H1 (cell line): ENCODE data around the gene SFMBT2. TPM values are rescaled to one million over a fixed set of nuclear protein-coding genes. Genes with fewer than 3 reads are reported as not detected.

Source experiments
- CTCF ChIA-PET: fragments of 300-600 bp; sonication (Branson Sonifier 250); formaldehyde crosslinking; loops from one replicate; lab custom pipeline; 2021; ENCODE audit not compliant: partially characterized antibody; lab: Charles Lee
- POLR2A ChIA-PET: fragments of 300-600 bp; sonication (Branson Sonifier 250); formaldehyde crosslinking; loops from one replicate; lab custom pipeline; 2021; ENCODE audit warnings: inconsistent platforms; ENCODE audit not compliant: partially characterized antibody; lab: Charles Lee
- DNase-seq, 2 experiments: peaks; one replicate each; pipeline versions ENCODE4 v3.0.0 to v3.0.0-alpha.2; 2010 to 2022; ENCODE audit warnings: low spot score in 2 of 2, low read depth in 1 of 2, mixed read lengths in 1 of 2
- FAIRE-seq: peaks from 2 replicates; lab custom pipeline; 2011; peaks lifted over from hg19 to GRCh38; lab: Jason Lieb, UNC
- H2AFZ ChIP-seq: 2 replicates; pipeline ENCODE4 v1.8.1; 2012; ENCODE audit warnings: low read length, inconsistent platforms
- H2AK5ac ChIP-seq: 2 replicates; pipeline ENCODE4 v1.6.1; 2013; ENCODE audit warnings: low read depth, low read length
- H2BK120ac ChIP-seq: replicated peaks from 2 replicates; pipeline ENCODE3; 2013; ENCODE audit warnings: low read depth, low read length, inconsistent platforms
- H2BK12ac ChIP-seq: 2 replicates; pipeline ENCODE4 v1.6.1; 2013; ENCODE audit warnings: low read depth, low read length
- H2BK15ac ChIP-seq: 2 replicates; pipeline ENCODE4 v1.6.1; 2013; ENCODE audit warnings: low read length
- H2BK20ac ChIP-seq: 2 replicates; pipeline ENCODE4 v1.6.1; 2013; ENCODE audit warnings: low read length
- H2BK5ac ChIP-seq: 2 replicates; pipeline ENCODE4 v1.6.1; 2013; ENCODE audit warnings: low read depth, low read length
- H3K14ac ChIP-seq: 2 replicates; pipeline ENCODE4 v1.6.1; 2013; ENCODE audit warnings: inconsistent platforms; ENCODE audit not compliant: insufficient read length
- H3K18ac ChIP-seq: 2 replicates; pipeline ENCODE4 v1.6.1; 2013; ENCODE audit warnings: low read length; ENCODE audit errors: extremely low read depth
- H3K23ac ChIP-seq: 2 replicates; pipeline ENCODE4 v1.6.1; 2013; ENCODE audit warnings: inconsistent platforms; ENCODE audit not compliant: insufficient read length
- H3K23me2 ChIP-seq: 2 replicates; pipeline ENCODE4 v1.6.1; 2013; ENCODE audit warnings: low read depth, low read length
- H3K27ac ChIP-seq: 2 replicates; pipeline ENCODE4 v1.6.1; 2011; ENCODE audit warnings: low read depth, low read length, inconsistent platforms
- H3K27me3 ChIP-seq, 4 experiments: replicated peaks in 1 of 4; 1 replicate in 1 of 4; 2 replicates in 3 of 4; pipeline versions ENCODE4 v1.6.1 to v1.8.1; 2011 to 2013; ENCODE audit warnings: low read length in 3 of 4, mild to moderate bottlenecking in 3 of 4, inconsistent platforms in 2 of 4, mixed read lengths in 2 of 4, moderate library complexity in 1 of 4; ENCODE audit not compliant: control insufficient read depth in 3 of 4, insufficient read depth in 3 of 4; ENCODE audit errors: extremely low read depth in 1 of 4
- H3K36me3 ChIP-seq, 4 experiments: 2 replicates each; pipeline versions ENCODE4 v1.6.1 to v1.8.1; 2011 to 2013; ENCODE audit warnings: mild to moderate bottlenecking in 4 of 4, low read length in 3 of 4, moderate library complexity in 2 of 4, control low read depth in 1 of 4, inconsistent platforms in 1 of 4; ENCODE audit not compliant: insufficient read depth in 4 of 4, control insufficient read depth in 2 of 4
- H3K4ac ChIP-seq: replicated peaks from 2 replicates; pipeline ENCODE3; 2013; ENCODE audit warnings: low read length, low read depth, mixed read lengths, inconsistent platforms; ENCODE audit not compliant: insufficient read length
- H3K4me1 ChIP-seq, 4 experiments: replicated peaks in 1 of 4; 1 replicate in 1 of 4; 2 replicates in 3 of 4; pipeline versions ENCODE4 v1.6.1 to v1.8.1; 2011 to 2013; ENCODE audit warnings: low read length in 3 of 4, inconsistent platforms in 2 of 4, mixed read lengths in 1 of 4; ENCODE audit not compliant: insufficient read depth in 4 of 4, control insufficient read depth in 3 of 4
- H3K4me2 ChIP-seq, 2 experiments: 2 replicates each; pipeline versions ENCODE4 v1.6.1 to v1.8.1; 2011 to 2013; ENCODE audit warnings: low read depth in 2 of 2, low read length in 2 of 2, control low read depth in 1 of 2, inconsistent platforms in 1 of 2, mild to moderate bottlenecking in 1 of 2; ENCODE audit not compliant: insufficient read depth in 1 of 2
- H3K4me3 ChIP-seq, 4 experiments: fragments of 200-600, 300-600 bp in 1 of 4; sonication (generic), shearing (Covaris generic), sonication (Bioruptor Twin) in 1 of 4; 2 replicates each; pipeline versions ENCODE4 v1.5.1 to v1.8.1; 2011 to 2016; ENCODE audit warnings: low read length in 4 of 4, low read depth in 3 of 4, control low read depth in 2 of 4, inconsistent platforms in 2 of 4, mild to moderate bottlenecking in 2 of 4, mixed read lengths in 1 of 4, moderate library complexity in 1 of 4; ENCODE audit not compliant: insufficient read depth in 2 of 4; ENCODE audit errors: extremely low read depth in 1 of 4
- H3K56ac ChIP-seq: replicated peaks from 2 replicates; pipeline ENCODE3; 2013; ENCODE audit warnings: low read depth, mild to moderate bottlenecking, mixed read lengths, low read length, inconsistent platforms; ENCODE audit not compliant: insufficient read length
- H3K79me1 ChIP-seq: 2 replicates; pipeline ENCODE4 v1.6.1; 2013; ENCODE audit warnings: low read depth, low read length, control low read depth
- H3K79me2 ChIP-seq, 2 experiments: 2 replicates each; pipeline versions ENCODE4 v1.6.1 to v1.8.1; 2012 to 2013; ENCODE audit warnings: low read length in 2 of 2, mild to moderate bottlenecking in 2 of 2, inconsistent platforms in 1 of 2; ENCODE audit not compliant: insufficient read depth in 2 of 2, control insufficient read depth in 1 of 2
- H3K9ac ChIP-seq, 4 experiments: replicated peaks in 1 of 4; 1 replicate in 1 of 4; 2 replicates in 3 of 4; pipeline versions ENCODE4 v1.6.1 to v1.8.1; 2011 to 2013; ENCODE audit warnings: low read depth in 3 of 4, low read length in 3 of 4, control low read depth in 2 of 4, mild to moderate bottlenecking in 2 of 4, moderate library complexity in 2 of 4, inconsistent platforms in 1 of 4; ENCODE audit errors: extremely low read depth in 1 of 4
- H3K9me3 ChIP-seq, 2 experiments: 2 replicates each; pipeline versions ENCODE4 v1.6.1 to v1.8.1; 2012 to 2013; ENCODE audit warnings: mild to moderate bottlenecking in 2 of 2, moderate library complexity in 2 of 2, control low read depth in 1 of 2, inconsistent platforms in 1 of 2, low read depth in 1 of 2, low read length in 1 of 2, mixed read lengths in 1 of 2; ENCODE audit not compliant: insufficient read depth in 2 of 2
- H4K20me1 ChIP-seq, 2 experiments: replicated peaks in 1 of 2; 2 replicates each; pipeline versions ENCODE3 to v1.8.1; 2011 to 2013; ENCODE audit warnings: inconsistent platforms in 2 of 2, low read length in 2 of 2, mild to moderate bottlenecking in 1 of 2; ENCODE audit not compliant: insufficient read depth in 2 of 2, control insufficient read depth in 1 of 2
- H4K5ac ChIP-seq: 2 replicates; pipeline ENCODE4 v1.6.1; 2013; ENCODE audit warnings: low read length, low read depth, mixed read lengths, inconsistent platforms; ENCODE audit not compliant: insufficient read length
- H4K8ac ChIP-seq: 2 replicates; pipeline ENCODE4 v1.8.0; 2013; ENCODE audit warnings: mild to moderate bottlenecking, moderate library complexity, low read length, inconsistent platforms; ENCODE audit not compliant: insufficient read depth; ENCODE audit errors: extremely low read depth
- H4K91ac ChIP-seq: replicated peaks from 2 replicates; pipeline ENCODE3; 2013; ENCODE audit warnings: low read length, mixed read lengths, inconsistent platforms; ENCODE audit not compliant: insufficient read length
- ASH2L ChIP-seq: fragments of 200-600, 300-600 bp; sonication (generic); IDR thresholded peaks from one replicate; pipeline ENCODE4 v1.7.1; 2017; ENCODE audit warnings: low read length
- CEBPB ChIP-seq: IDR thresholded peaks from 2 replicates; pipeline ENCODE4 v1.6.1; 2012; ENCODE audit warnings: low read depth, low read length
- CHD2 ChIP-seq: IDR thresholded peaks from 2 replicates; pipeline ENCODE4 v1.6.1; 2012; ENCODE audit warnings: low read length, improper control_type of control experiment
- CTBP2 ChIP-seq: IDR thresholded peaks from 2 replicates; pipeline ENCODE4 v1.7.0; 2011; ENCODE audit warnings: borderline replicate concordance, mild to moderate bottlenecking, moderate library complexity, mixed read lengths, low read length; ENCODE audit not compliant: insufficient read depth, insufficient read length
- GABPA ChIP-seq: IDR thresholded peaks from 2 replicates; pipeline ENCODE4 v1.6.1; 2011; ENCODE audit warnings: mild to moderate bottlenecking, low read length, moderate library complexity, borderline replicate concordance; ENCODE audit not compliant: insufficient read depth
- HDAC6 ChIP-seq: IDR thresholded peaks from one replicate; pipeline ENCODE4 v1.7.1; 2012; ENCODE audit warnings: low read depth, mild to moderate bottlenecking, inconsistent platforms, low read length, moderate library complexity
- NRF1 ChIP-seq: IDR thresholded peaks from 2 replicates; pipeline ENCODE4 v1.6.1; 2011; ENCODE audit warnings: mild to moderate bottlenecking, low read depth, low read length, improper control_type of control experiment
- POLR2A ChIP-seq, 2 experiments: IDR thresholded peaks; 1 replicate in 1 of 2; 2 replicates in 1 of 2; pipeline ENCODE4 v1.6.1; 2011; ENCODE audit warnings: low read depth in 2 of 2, low read length in 2 of 2, mild to moderate bottlenecking in 2 of 2; ENCODE audit errors: control extremely low read depth in 1 of 2
- RBBP5 ChIP-seq: IDR thresholded peaks from 2 replicates; pipeline ENCODE4 v1.7.1; 2012; ENCODE audit warnings: low read depth, mild to moderate bottlenecking, inconsistent platforms, low read length, moderate library complexity, borderline replicate concordance
- SIN3A ChIP-seq, 2 experiments: IDR thresholded peaks in 1 of 2; conservative IDR thresholded peaks in 1 of 2; 2 replicates each; pipeline ENCODE4 v1.6.1; 2011 to 2012; ENCODE audit warnings: low read length in 2 of 2, improper control_type of control experiment in 1 of 2, low read depth in 1 of 2, mild to moderate bottlenecking in 1 of 2
- SP2 ChIP-seq: IDR thresholded peaks from 2 replicates; pipeline ENCODE4 v1.6.1; 2012; ENCODE audit warnings: mild to moderate bottlenecking, low read length, inconsistent platforms
- WGBS, 2 experiments: shearing (Covaris generic) in 1 of 2; methylation state at CpG; one replicate each; pipeline versions ENCODE4 v1.1.6 to v1.1.7; 2013 to 2015; ENCODE audit warnings: low lambda C conversion rate in 2 of 2, mixed read lengths in 2 of 2, inconsistent platforms in 1 of 2, low coverage in 1 of 2, missing lambda C conversion rate in 1 of 2; ENCODE audit not compliant: insufficient replicate concordance in 2 of 2, insufficient coverage in 1 of 2, insufficient read length in 1 of 2; ENCODE audit errors: extremely low coverage in 1 of 2, missing lambda C conversion rate in 1 of 2; 5-methylcytosine and 5-hydroxymethylcytosine counted together
- polyA plus RNA-seq, 7 experiments: library from polyadenylated mRNA; depleted of rRNA in 3 of 7; stranded (reverse) in 5 of 7; unstranded in 2 of 7; fragments of >200 nt in 5 of 7; fragments of 200-250 nt in 2 of 7; gene quantifications; 1 replicate in 5 of 7; 2 replicates in 1 of 7; 4 replicates in 1 of 7; pipeline versions ENCODE4 v1.2.1 to v1.2.3, GENCODE V29; 2011 to 2013; ENCODE audit warnings: missing spikeins in 2 of 7, mixed read lengths in 2 of 7
- total RNA-seq: library from RNA; stranded (reverse); fragmentation: NEBNext Ultra II Directional; extraction: Animal tissue kit (Norgen Biotek cat#: 25700); gene quantifications from 2 replicates; pipeline ENCODE4 v1.2.1, GENCODE V29; 2021
- TF ChIP-seq, protein P1 (sequence below), 3 experiments: IDR thresholded peaks; 1 replicate in 2 of 3; 2 replicates in 1 of 3; pipeline versions ENCODE4 v1.5.1 to v1.6.1; 2011; ENCODE audit warnings: low read length in 3 of 3, mild to moderate bottlenecking in 3 of 3, inconsistent platforms in 2 of 3, low read depth in 1 of 3, moderate library complexity in 1 of 3; ENCODE audit not compliant: insufficient read depth in 1 of 3; ENCODE audit errors: control extremely low read depth in 1 of 3

The SFMBT2 gene
- total and polyA plus RNA-seq, 2 of the 8 experiments (the other 6 are each of a cell fraction or from before 2014, with no cell fraction given), result 2.9 to 11.0 TPM

DNA sequence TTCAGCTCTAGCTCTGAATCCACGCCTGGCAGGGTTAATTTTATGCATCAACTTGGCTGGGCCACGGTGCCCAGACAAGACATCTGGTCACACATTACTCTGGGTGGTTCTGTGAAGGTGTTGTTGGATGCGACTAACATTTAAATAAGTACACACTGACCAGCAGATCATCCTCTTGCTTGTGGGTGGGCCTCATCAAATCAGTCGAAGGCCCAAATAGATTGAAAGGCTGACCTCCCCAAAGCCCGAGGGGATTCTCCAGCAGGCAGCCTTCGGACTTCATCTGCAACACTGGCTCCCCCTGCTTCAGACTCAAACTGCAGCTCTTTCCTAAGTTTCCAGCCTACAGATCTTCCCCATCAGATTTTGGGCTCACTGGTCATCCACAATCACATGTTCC lies 53.6 kb downstream of the SFMBT2 start:
- no peak overlapping the region for H4K91ac ChIP-seq
- peaks cover 0 to 19% (median 4%) of the 10 kb centered on the region in 4 experiments; a peak in 4 of 8 replicates for H3K36me3 ChIP-seq
- DNase-seq (no peak), FAIRE-seq (no peak)
- H3K4me3 ChIP-seq, result no peak overlapping the region
- H2AFZ ChIP-seq, result no peak overlapping the region
- no peak overlapping the region for H3K18ac ChIP-seq
- H3K4me1 ChIP-seq, result no peaks in the 10 kb centered on the region
- no peak overlapping the region for H3K14ac ChIP-seq
- ChIA-PET POLR2A (no interaction called here), CTCF (interaction anchor here (0.5 kb wide), 1 partner anchor 86 kb away, joined by 3 read pairs; no protein-coding TSS in a partner anchor)
- no peak overlapping the region for H3K56ac ChIP-seq
- 80% methylated on average over 6 of the region's 6 CpGs; no CpG with 5 or more reads in 1 of the 2 experiments for WGBS, 2 experiments
- no peak overlapping the region for H3K23ac ChIP-seq
- peaks cover 0 to 10% of the 10 kb centered on the region in 2 experiments; a peak in 1 of 4 replicates for H3K79me2 ChIP-seq
- no peak overlapping the region for H4K8ac ChIP-seq
- no peaks in the 10 kb centered on the region; the same call in none of the 2 replicates for H3K79me1 ChIP-seq
- H2BK15ac ChIP-seq, result no peak overlapping the region
- H2AK5ac ChIP-seq, result no peak overlapping the region
- H2BK5ac ChIP-seq, result no peak overlapping the region
- no peak overlapping the region for H3K9ac ChIP-seq
- peaks cover 10 to 17% of the 10 kb centered on the region in 2 experiments; a peak in 3 of 4 replicates for H3K9me3 ChIP-seq
- no peak overlapping the region for H3K27ac ChIP-seq
- no peaks in the 10 kb centered on the region for H3K23me2 ChIP-seq
- no peak overlapping the region for H2BK12ac ChIP-seq
- no peak overlapping the region for H3K4ac ChIP-seq
- H2BK120ac ChIP-seq, result no peak overlapping the region
- H3K4me2 ChIP-seq, result no peak overlapping the region
- no peak overlapping the region for H4K5ac ChIP-seq
- peaks cover 0 to 2% of the 10 kb centered on the region in 2 experiments for H4K20me1 ChIP-seq
- no peak overlapping the region for H2BK20ac ChIP-seq
- no peaks in the 10 kb centered on the region for H3K27me3 ChIP-seq
- TF ChIP-seq CTBP2 (no peak), GABPA (no peak), CHD2 (no peak), SP2 (no peak), RBBP5 (no peak), NRF1 (no peak), HDAC6 (no peak), POLR2A (IDR thresholded peaks at IDR 0.05; ENCODE audit: control extremely low read depth in 1 of 2, low read depth in 2 of 2, low read length in 2 of 2) (no peak), CEBPB (no peak), ASH2L (no peak), SIN3A (conservative IDR thresholded peaks at IDR 0.05 in 1 of 2, IDR thresholded peaks at IDR 0.05 in 1 of 2; ENCODE audit: low read depth in 1 of 2, low read length in 2 of 2) (no peak)
- TF ChIP-seq, protein P1, sequence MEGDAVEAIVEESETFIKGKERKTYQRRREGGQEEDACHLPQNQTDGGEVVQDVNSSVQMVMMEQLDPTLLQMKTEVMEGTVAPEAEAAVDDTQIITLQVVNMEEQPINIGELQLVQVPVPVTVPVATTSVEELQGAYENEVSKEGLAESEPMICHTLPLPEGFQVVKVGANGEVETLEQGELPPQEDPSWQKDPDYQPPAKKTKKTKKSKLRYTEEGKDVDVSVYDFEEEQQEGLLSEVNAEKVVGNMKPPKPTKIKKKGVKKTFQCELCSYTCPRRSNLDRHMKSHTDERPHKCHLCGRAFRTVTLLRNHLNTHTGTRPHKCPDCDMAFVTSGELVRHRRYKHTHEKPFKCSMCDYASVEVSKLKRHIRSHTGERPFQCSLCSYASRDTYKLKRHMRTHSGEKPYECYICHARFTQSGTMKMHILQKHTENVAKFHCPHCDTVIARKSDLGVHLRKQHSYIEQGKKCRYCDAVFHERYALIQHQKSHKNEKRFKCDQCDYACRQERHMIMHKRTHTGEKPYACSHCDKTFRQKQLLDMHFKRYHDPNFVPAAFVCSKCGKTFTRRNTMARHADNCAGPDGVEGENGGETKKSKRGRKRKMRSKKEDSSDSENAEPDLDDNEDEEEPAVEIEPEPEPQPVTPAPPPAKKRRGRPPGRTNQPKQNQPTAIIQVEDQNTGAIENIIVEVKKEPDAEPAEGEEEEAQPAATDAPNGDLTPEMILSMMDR (IDR thresholded peaks at IDR 0.05; ENCODE audit: control extremely low read depth in 1 of 3, insufficient read depth in 1 of 3, low read depth in 1 of 3, low read length in 3 of 3), result no peak
